GM18526 (cell line): ENCODE measurements around the gene XAGE1B.
"Not testable (repeated sequence)": the region's sequence is repeated elsewhere in the genome, so short reads cannot be mapped to it uniquely, and the experiment has no call there.

Experiments used
- POLR2A ChIP-seq: IDR thresholded peaks from 3 replicates; pipeline ENCODE4 v1.6.1; 2011; ENCODE audit not compliant: insufficient read length; ENCODE audit errors: extremely low read depth

Gene XAGE1B, protein sequence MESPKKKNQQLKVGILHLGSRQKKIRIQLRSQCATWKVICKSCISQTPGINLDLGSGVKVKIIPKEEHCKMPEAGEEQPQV

DNA sequence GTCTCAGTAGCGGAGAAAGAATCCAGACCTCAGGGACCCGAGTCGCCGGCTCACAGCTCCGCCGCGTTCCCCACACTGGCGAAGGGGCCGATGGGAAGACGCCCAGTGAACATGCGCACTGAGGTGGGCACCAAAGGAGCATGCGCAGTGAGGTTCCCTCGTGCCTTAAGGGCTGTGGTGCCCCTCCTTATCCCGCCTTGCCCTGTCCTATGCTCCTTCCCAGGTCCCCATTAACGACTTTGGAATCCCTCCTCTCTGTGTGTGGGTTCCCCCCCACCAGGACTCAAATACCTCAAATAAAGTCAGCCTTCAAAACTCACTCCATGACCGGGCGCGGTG, at the start of gene XAGE1B:
Gene XAGE1B (minus strand): TSS at position 77 of the 339 bp plus-strand sequence. CDS start 1,536 bp downstream, outside the sequence.
- not testable (repeated sequence) for TF ChIP-seq POLR2A

DNA sequence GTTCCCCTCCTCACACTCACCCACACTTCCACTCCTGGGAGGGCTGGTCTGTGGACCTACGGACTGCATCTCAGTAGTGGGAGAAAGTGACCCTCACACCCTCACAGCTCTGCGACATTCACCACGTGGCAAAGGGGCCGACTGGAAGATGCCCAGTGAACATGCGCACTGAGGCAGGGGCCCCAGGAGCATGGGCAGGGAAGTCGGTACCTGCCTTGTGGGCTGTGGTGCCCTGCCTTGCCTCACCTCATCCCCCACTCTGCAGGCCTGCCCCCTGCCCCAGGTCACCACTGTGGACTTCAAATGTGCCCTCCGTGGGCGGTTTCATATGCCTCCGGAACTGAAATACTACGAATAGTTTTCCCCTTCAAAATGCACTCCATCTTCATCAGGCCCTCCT, 46.2 kb upstream of the XAGE1B start:
- no peak for TF ChIP-seq POLR2A

DNA sequence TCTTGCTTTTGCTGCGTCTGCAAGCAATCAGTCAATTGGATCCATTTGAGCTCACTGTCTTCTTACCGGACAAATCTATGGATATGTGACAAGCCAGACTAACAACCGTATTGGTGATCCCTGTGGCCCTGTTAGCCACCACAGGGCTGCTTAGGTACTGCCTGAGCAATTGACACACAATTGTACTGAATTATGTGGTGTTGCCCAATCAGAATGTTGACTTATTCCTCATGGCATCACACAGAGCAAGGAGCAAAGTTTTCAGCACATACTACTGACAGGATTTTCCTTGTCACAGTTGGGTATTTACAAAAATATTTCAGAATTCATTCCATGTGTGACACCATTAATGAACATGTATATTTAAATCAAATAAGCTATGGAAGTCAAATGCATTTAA, 41.3 kb upstream of the XAGE1B start:
- TF ChIP-seq POLR2A: no peak

DNA sequence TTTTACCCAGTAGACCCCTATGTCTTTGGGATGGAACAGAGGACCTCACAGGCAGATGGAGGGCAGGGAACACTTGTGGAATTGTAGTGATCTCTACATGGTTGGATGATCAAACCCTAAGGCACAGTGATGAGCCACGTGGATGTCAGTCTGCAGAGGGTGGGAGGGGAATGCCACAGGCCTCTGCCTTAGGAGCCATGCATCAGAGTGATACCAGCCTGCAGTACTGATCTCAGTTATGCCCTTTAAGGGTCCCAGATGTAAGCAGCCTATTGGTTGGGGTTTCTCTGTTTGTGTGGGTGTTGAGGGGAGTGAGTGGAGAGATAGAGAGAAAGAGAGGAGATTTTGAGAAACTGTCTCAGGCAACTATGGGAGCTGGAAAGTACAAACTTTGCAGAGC, 39.9 kb upstream of the XAGE1B start:
- TF ChIP-seq POLR2A: no peak

DNA sequence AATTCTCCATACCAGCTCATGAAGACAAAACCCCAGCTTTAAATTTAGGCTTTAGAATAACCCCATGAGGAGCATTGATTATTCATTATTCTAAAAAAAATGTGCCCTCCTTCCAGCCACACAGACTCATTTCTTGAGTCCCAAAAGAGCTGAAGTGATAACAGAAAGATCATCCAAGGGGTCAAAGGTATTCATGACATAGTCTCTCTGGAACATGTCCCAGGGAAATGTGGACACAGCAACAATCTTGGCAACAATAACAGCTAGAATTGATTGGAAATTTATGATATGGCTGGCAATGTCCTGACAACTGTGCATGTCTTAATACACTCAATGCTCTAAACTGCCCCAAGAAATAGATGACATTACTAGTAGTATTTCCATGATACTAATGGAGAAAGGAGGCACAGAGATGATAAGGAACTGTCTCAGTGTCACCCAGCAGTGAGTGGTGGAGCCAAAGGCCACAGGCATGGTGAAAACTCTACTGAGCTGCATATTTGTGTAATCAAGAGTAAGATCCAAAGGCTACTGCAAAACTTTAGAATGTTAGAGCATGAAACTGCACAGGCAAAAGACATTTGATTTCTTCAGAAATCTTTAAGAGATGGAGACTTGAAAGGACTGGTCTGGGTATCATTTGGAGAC, 37.3 kb upstream of the XAGE1B start:
- no peak for TF ChIP-seq POLR2A

DNA sequence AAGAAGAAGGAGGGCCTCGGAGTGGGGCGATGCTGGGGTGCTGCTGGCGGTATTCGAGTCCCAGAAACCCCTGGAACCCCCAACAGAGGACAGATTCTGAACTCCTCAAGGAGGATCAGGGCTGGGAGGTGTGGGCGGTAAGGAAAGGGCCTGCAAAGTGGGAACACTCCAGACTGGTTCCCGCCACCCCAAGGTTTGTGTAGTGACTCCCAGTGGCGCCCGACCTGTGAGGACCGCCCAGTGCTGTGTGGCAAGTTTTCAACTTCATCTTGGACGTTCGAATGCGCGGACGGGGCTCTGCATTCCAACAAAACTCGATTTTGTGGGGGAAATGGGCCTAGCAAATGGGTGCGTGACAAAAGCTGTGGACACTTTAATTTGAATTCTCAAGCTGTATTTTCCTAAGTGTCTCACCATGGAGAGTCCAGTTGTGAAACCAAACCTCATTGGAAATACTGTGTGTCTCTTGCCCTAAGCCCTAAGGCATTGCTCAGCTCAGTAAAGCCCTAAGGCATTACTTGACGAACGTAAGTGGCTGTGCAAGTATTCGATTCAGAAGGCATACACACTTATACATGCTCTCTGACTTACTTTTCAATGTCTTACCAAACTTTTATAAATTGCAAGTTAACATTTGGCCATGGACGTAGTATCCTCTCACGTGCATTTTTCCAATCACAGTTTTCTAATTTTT, 27.4 kb upstream of the XAGE1B start:
- no peak for TF ChIP-seq POLR2A

DNA sequence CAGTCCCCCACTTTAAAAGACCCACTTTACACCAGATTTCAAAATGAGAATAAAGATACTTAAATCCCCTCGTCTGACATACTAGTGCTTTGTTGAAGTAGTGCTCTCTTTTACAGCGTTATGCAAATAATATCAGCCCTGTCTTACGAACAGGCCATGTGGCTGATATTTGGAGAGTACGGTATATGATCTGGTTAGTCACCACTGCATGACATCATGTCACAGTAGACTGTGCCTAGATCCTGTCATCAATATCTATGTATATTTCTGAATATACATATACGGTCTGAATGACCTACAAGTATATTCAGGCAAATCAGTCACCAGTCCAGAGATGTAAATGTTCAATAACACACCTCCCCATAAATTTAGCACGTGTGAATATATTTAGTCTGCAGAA, 25.4 kb upstream of the XAGE1B start:
- TF ChIP-seq POLR2A: no peak

DNA sequence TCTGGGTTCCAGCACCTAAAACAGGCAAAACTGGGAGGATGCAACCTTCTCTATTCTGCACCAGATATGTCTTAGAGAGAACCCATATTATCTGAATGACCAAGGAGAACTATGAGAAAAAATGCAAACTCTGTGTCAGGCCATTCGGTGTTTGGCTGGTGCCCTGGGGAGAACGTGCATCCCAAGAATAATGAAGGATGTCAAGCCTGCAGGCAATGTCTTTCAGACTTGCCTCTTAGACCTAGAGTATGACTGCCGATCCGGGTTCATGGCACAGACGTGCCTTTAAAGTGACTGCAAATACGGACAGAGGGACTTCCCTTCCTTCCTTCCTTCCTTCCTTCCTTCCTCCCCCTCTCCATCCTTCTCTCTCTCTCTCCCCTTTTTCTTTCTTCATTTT, 6.9 kb downstream of the XAGE1B start:
- no peak for TF ChIP-seq POLR2A

DNA sequence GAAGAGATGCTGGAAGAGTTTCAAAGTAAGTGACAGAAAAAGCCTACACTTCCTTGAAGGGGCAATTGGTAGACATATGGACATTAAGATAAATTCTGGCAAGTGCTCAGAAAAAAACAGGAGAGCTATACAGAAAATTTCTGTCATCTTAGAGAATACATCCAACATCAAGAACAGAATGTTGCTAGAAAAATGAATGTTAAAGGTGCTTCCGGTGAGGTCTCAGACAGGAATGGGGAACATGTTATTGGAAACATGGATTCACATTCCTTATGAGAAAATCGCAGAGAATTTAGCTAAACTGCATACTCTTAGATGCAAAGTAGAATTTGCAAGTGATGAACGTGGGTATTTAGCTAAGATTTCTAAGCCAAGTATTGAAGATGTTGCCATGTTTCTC, 9.5 kb downstream of the XAGE1B start:
- no peak for TF ChIP-seq POLR2A

DNA sequence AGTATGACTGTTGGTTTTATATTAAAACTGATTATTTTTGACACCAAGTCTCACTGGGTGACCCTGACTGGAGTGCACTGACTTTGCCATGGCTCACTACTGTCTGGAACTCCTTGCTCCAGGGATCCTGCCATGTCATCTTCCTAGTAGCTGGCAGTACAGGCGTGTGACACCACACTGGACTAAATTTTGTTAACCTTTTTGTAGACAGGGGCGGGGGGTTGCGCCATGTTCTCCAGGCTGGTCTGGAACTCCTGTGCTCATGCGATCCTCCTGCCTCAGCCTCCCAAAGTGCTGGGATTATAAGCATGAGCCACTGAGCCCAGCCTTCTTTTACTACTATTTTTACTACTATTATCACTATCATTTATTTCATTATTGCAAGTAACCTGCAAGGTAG, 12.3 kb downstream of the XAGE1B start:
- no peak for TF ChIP-seq POLR2A

DNA sequence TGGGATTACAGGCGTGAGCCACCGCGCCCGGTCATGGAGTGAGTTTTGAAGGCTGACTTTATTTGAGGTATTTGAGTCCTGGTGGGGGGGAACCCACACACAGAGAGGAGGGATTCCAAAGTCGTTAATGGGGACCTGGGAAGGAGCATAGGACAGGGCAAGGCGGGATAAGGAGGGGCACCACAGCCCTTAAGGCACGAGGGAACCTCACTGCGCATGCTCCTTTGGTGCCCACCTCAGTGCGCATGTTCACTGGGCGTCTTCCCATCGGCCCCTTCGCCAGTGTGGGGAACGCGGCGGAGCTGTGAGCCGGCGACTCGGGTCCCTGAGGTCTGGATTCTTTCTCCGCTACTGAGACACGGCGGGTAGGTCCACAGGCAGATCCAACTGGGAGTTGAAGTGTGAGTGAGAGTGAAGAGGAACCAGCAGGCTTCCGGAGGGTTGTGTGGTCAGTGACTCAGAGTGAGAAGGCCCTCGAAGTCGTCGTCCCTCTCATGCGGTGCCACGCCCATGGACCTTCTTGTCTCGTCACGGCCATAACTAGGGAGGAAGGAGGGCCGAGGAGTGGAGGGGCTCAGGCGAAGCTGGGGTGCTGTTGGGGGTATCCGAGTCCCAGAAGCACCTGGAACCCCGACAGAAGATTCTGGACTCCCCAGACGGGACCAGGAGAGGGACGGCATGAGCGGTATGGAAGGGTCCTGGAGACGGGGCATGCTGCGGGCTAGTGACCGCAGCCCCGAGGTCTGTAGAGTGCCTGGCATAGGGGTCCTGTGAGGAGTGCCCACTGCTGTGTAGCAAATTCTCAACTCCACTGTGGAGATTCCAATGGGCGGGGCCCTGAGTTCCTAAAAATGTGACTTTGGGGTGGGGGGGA, 21.1 kb downstream of the XAGE1B start, which contains the start of gene XAGE1A:
Gene XAGE1A (plus strand): TSS at position 264 of the 874 bp plus-strand sequence. CDS start 1,554 bp downstream, outside the sequence.
- not testable (repeated sequence) for TF ChIP-seq POLR2A
